GM20000 (cell line): Measurements from ENCODE around the gene VSX2.

Experiments used
- DNase-seq: peaks from one replicate; pipeline ENCODE4 v3.0.0; 2012; ENCODE audit warnings: low spot score
- CTCF ChIP-seq: IDR thresholded peaks from 2 replicates; pipeline ENCODE4 v1.5.1; 2012; ENCODE audit warnings: mild to moderate bottlenecking, control low read depth; ENCODE audit errors: extremely low read depth, missing control alignments

The VSX2 gene

GRCh38 chr14:74231784-74232183 lies 7.5 kb upstream of the VSX2 start:
- no peak for DNase-seq
- no peak for TF ChIP-seq CTCF

- no peak for TF ChIP-seq CTCF
- no peak for DNase-seq
Measured at GRCh38 chr14:74235017-74235416, 4.2 kb upstream of the VSX2 start.

DNA sequence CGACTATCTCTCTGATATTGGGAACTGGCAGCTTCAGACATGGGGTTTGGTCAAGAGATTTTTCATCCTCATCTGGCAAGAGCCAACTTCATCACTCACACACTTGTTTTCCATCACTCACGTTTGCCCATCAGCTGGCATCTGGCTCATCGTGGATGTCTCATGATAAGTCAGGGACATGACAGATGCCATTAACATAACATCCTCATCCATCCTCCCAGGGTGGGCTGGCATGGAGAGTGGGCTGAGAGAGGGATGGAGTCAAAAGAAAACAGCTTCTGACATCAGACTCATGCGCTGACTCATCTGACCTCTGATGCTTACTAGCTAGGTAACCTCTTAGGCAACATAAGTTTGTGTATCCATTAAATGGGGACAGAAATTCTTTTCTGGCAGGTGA lies 1.8 kb upstream of the VSX2 start:
- no peak for TF ChIP-seq CTCF
- DNase-seq: no peak

GRCh38 chr14:74239848-74240793 lies 872 bp downstream of the VSX2 start:
- peak; percentile 60 for DNase-seq
- no peak for TF ChIP-seq CTCF

GRCh38 chr14:74240794-74241651 lies 1.8 kb downstream of the VSX2 start:
- DNase-seq: peak; percentile 62

GRCh38 chr14:74241652-74242017 lies 2.4 kb downstream of the VSX2 start:
- TF ChIP-seq CTCF: no peak
- no peak for DNase-seq

More at GRCh38 chr14:74240794-74241651, 1.8 kb downstream of the VSX2 start:
- no peak for TF ChIP-seq CTCF
